ENCODE measurements around the gene NRP2. TPM values are rescaled to one million over a fixed set of nuclear protein-coding genes. Genes with fewer than 3 reads are reported as not detected.

NRP2 gene
- total and polyA plus RNA-seq, 2 of the 13 experiments (the other 11 are each of a cell fraction or from before 2014, with no cell fraction given) = 0.65 to 1.4 TPM

GRCh38 chr2:205755923-205756322 is 73.6 kb downstream of the NRP2 start:
- POLR2A ChIA-PET = no interaction called here
- Histone ChIP-seq H3K36me3 (replicated peaks in 1 of 2; ENCODE audit: control insufficient read depth in 1 of 2, insufficient read depth in 2 of 2, low read length in 2 of 2) (no peaks in the 10 kb centered on the region), H3K9me3 (ENCODE audit: low read length) (no peaks in the 10 kb centered on the region), H4K20me1 (ENCODE audit: insufficient read depth, low read length) (no peaks in the 10 kb centered on the region), H3K9ac (ENCODE audit: insufficient read depth, low read depth, low read length) (no peak overlapping the region), H3K27ac (ENCODE audit: extremely low read length, insufficient read depth, low read length) (no peak overlapping the region), H2AFZ (ENCODE audit: low read length) (no peak overlapping the region), H3K4me2 (ENCODE audit: low read depth, low read length) (no peak overlapping the region), H3K79me2 (ENCODE audit: insufficient read depth, low read length) (no peaks in the 10 kb centered on the region), H3K4me1 (ENCODE audit: insufficient read depth, low read length) (peaks cover 8% of the 10 kb centered on the region), H3K4me3 (replicated peaks in 1 of 3; ENCODE audit: insufficient read depth in 1 of 3, low read depth in 2 of 3, low read length in 3 of 3) (no peak overlapping the region), H3K27me3 (ENCODE audit: control insufficient read depth in 1 of 2, insufficient read depth in 2 of 2, low read length in 2 of 2) (peaks cover 0 to 3% of the 10 kb centered on the region in 2 experiments; a peak in 2 of 5 replicates)
- CTCF ChIA-PET (ENCODE audit: low intra/inter-chr PET ratio, low total read pairs) = no interaction called here
- BruUV-seq (replicated peaks) = no TSS peak
- FAIRE-seq (no peak), ATAC-seq (no peak), DNase-seq (ENCODE audit: low spot score) (no peak)
- intact Hi-C loops (cut with micrococcal nuclease; ENCODE audit: unreplicated experiment) = no loop called here
- 40% methylated on average over 3 of the region's 3 CpGs for WGBS (ENCODE audit: low lambda C conversion rate)
- in situ Hi-C loops (cut with HindIII; ENCODE audit: extremely low pct_ligation_motif_present, low pct_unique_long_range_greater_than_20kb) = no loop called here
- no peak for TF ChIP-seq CCAR2 (optimal IDR thresholded peaks at IDR 0.05; ENCODE audit: low read depth, low read length)
- no peak for TF ChIP-seq ZNF646 (CRISPR knock-in tag; IDR thresholded peaks at IDR 0.05)
- TF ChIP-seq ATM (IDR thresholded peaks at IDR 0.05; ENCODE audit: borderline replicate concordance) = no peak
- TF ChIP-seq ZBTB25 (CRISPR knock-in tag; IDR thresholded peaks at IDR 0.05) = no peak
- TF ChIP-seq PCBP2 (optimal IDR thresholded peaks at IDR 0.05; ENCODE audit: low read depth, low read length, poor library complexity, severe bottlenecking) = no peak
- no peak for TF ChIP-seq ONECUT2 (CRISPR knock-in tag; IDR thresholded peaks at IDR 0.05)
- TF ChIP-seq ZNF761 (CRISPR knock-in tag; conservative IDR thresholded peaks at IDR 0.05) = no peak
- no peak for TF ChIP-seq ZNF564 (CRISPR knock-in tag; IDR thresholded peaks at IDR 0.05)
- no peak for TF ChIP-seq CBX2 (IDR thresholded peaks at IDR 0.05; ENCODE audit: low read depth, low read length)
- TF ChIP-seq CBX2 (CRISPR knock-in tag; IDR thresholded peaks at IDR 0.05; ENCODE audit: low read depth) = no peak
- TF ChIP-seq HMGXB3 (CRISPR knock-in tag; IDR thresholded peaks at IDR 0.05; ENCODE audit: borderline replicate concordance) = no peak
- no peak for TF ChIP-seq ZSCAN31 (CRISPR knock-in tag; IDR thresholded peaks at IDR 0.05; ENCODE audit: low read depth)
- no peak for TF ChIP-seq ARID2 (CRISPR knock-in tag; IDR thresholded peaks at IDR 0.05; ENCODE audit: borderline replicate concordance)
